ENCODE data around the gene FGFBP2.

FGFBP2 gene

GRCh38 chr4:15963001-15963451 is at the start of gene FGFBP2:
FGFBP2 (minus strand) TSS chr4:15963175; CDS start chr4:15963129, 46 bp downstream.
- TF ChIP-seq, protein P1, sequence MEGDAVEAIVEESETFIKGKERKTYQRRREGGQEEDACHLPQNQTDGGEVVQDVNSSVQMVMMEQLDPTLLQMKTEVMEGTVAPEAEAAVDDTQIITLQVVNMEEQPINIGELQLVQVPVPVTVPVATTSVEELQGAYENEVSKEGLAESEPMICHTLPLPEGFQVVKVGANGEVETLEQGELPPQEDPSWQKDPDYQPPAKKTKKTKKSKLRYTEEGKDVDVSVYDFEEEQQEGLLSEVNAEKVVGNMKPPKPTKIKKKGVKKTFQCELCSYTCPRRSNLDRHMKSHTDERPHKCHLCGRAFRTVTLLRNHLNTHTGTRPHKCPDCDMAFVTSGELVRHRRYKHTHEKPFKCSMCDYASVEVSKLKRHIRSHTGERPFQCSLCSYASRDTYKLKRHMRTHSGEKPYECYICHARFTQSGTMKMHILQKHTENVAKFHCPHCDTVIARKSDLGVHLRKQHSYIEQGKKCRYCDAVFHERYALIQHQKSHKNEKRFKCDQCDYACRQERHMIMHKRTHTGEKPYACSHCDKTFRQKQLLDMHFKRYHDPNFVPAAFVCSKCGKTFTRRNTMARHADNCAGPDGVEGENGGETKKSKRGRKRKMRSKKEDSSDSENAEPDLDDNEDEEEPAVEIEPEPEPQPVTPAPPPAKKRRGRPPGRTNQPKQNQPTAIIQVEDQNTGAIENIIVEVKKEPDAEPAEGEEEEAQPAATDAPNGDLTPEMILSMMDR (IDR thresholded peaks at IDR 0.05; ENCODE audit: borderline replicate concordance, insufficient read depth, low read depth, low read length), result peak; percentile 33; the same call in 1 of the 2 replicates
- no peak within 1 kb of the TSS for H3K4me3 ChIP-seq (ENCODE audit: low read depth, low read length)

DNA sequence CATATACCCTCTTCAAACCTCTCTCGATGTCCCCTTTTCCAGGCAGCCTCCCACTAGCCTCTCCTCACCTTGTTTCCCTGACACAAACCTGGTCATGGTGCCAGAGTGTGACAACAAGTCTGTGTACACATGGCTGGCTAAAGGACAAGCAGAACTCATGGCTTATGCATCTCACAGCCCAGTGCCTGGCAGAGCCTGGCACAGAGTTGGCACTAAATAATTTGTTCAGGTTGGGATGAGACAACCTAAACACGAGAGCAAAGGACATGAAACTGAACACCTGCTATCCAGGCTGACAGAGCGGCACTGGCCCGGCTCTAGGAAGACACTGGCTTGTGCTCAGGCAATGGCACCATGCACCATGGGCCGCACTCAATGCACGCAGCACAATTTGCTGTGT is 48.2 kb upstream of the FGFBP2 start:
- TF ChIP-seq, protein P1 (IDR thresholded peaks at IDR 0.05; ENCODE audit: borderline replicate concordance, insufficient read depth, low read depth, low read length), result no peak

DNA sequence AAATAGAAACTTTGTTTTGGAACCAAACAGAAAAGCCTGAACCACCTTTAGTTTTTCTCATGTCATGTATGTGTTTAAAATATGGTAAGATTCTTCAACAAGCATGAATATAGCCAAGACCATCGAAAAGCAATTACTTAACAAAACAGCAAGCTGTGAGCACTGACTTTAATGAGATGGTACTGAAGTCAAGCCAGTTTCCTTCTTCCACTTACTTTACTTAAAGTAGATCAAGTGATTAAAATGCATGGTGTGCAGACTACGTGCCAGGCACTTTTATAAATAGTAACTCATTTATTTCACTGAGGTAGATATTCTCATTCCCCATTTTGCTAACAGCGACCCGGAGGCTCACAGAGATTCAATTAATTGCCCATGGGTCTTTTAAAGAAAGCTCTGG is 46.2 kb upstream of the FGFBP2 start:
- no peak overlapping the region for H3K4me3 ChIP-seq (ENCODE audit: low read depth, low read length)
- TF ChIP-seq, protein P1 (IDR thresholded peaks at IDR 0.05; ENCODE audit: borderline replicate concordance, insufficient read depth, low read depth, low read length), result no peak

More for the DNA sequence above, 48.2 kb upstream of the FGFBP2 start:
- no peak overlapping the region for H3K4me3 ChIP-seq (ENCODE audit: low read depth, low read length)

- H3K4me3 ChIP-seq (ENCODE audit: low read depth, low read length), result no peak overlapping the region
- TF ChIP-seq, protein P1 (IDR thresholded peaks at IDR 0.05; ENCODE audit: borderline replicate concordance, insufficient read depth, low read depth, low read length), result no peak
These were observed 44.6 kb upstream of the FGFBP2 start for GRCh38 chr4:16007471-16008095.

- TF ChIP-seq, protein P1 (IDR thresholded peaks at IDR 0.05; ENCODE audit: borderline replicate concordance, insufficient read depth, low read depth, low read length), result no peak
- H3K4me3 ChIP-seq (ENCODE audit: low read depth, low read length), result no peak overlapping the region
These were observed 43.9 kb upstream of the FGFBP2 start for GRCh38 chr4:16006771-16007446.

DNA sequence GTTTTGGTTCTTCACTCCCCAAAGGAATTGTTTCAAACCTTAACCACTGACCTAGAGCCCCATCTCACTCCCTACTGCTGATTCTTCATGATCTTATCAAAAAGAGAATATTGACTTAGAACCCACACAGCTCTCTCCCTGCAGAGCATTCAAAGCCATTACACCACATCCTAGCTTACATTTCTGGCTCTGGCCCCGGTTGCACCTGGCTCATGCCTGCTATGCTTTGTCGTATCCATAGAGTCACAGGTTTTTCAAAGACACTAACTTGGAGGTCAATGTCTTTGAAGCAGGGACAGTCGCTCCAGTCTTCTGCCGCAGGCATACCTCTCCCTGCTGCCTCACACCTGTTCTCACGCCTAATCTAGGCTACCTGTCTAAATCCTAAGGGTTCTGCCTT is 42.7 kb upstream of the FGFBP2 start:
- no peak overlapping the region for H3K4me3 ChIP-seq (ENCODE audit: low read depth, low read length)
- TF ChIP-seq, protein P1 (IDR thresholded peaks at IDR 0.05; ENCODE audit: borderline replicate concordance, insufficient read depth, low read depth, low read length), result no peak

DNA sequence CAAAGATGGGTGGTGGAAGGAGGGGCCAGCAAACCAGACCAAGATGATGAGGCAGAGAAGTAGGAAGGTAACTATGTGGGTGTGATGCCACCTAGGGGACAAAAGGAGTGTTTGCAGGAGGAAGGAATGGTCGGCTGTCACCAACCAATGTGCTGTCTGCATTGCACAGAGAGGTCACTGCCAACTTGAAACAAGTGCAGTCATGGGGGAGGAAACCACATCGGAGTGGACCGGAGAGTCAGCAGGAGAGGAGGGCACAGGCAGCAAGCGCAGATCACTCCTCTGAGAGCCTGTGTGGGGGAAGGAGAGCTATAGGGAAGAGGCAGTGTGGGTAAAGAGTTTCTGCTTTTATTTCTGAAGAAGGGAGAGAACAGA is 38.5 kb upstream of the FGFBP2 start:
- H3K4me3 ChIP-seq (ENCODE audit: low read depth, low read length), result no peak overlapping the region
- TF ChIP-seq, protein P1 (IDR thresholded peaks at IDR 0.05; ENCODE audit: borderline replicate concordance, insufficient read depth, low read depth, low read length), result peak; percentile 88
